Cortex of kidney (tissue), 1 donor: ENCODE data around the gene SSU72.
"Not testable (repeated sequence)": the region's sequence is repeated elsewhere in the genome, so short reads cannot be mapped to it uniquely, and the experiment has no call there.

Source experiments
- DNase-seq: peaks from one replicate; lab custom pipeline; 2025; lab: John Stamatoyannopoulos, UW

Gene SSU72

DNA sequence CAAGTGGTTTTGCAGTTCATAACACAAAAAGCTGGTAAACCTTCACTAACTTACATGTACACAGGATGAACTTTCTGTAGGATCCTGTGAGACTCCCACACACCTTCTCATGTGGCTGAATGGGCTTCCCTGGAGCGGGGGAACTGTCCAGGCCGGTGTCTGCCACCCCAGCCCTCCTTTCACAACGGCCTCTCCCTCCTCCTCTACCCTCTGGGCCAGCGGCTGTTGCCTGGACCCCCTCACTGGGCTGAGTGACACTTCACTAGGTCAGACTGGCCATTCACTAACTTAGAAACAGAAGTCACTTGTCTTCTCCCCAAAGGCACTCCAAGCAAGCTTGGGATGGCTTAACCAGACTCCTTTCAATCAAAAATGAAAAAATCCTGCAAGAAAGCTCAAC, 16.1 kb downstream of the SSU72 start:
- no peak for DNase-seq

DNA sequence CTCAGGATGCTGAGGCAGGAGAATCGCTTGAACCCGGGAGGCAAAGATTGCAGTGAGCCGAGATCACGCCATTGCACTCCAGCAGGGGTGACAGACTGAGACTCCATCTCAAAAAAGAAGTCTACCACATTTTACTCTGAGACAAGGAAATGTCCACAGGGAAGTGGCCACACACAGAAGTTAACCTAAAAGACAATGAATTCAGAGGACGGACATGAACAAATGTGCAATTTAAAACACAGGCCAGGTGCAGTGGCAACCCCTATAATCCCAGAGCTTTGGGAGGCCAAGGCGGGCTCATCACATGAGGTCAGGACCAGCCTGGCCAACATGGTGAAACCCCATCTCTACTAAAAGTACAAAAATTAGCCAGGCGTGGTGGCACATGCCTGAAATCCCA, 17.0 kb downstream of the SSU72 start:
- DNase-seq = not testable (repeated sequence)

DNA sequence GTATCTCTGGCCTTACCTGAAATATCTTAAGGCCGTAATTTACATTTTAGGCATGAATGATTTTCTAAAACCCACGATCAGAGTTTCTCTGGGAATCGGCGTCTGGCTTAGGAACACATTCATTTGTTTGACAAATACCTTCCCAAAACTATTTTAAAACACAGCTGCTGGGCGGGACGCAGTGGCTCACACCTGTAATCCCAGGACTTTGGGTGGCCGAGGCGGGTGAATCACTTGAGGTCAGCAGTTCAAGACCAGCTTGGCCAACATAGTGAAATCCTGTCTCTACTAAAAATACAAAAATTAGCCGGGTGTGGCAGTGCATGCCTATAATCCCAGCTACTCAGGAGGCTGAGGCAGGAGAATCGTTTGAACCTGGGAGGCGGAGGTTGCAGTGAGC, 17.7 kb downstream of the SSU72 start:
- not testable (repeated sequence) for DNase-seq

GRCh38 chr1:1556505-1556904, 18.2 kb downstream of the SSU72 start:
- no peak for DNase-seq

DNA sequence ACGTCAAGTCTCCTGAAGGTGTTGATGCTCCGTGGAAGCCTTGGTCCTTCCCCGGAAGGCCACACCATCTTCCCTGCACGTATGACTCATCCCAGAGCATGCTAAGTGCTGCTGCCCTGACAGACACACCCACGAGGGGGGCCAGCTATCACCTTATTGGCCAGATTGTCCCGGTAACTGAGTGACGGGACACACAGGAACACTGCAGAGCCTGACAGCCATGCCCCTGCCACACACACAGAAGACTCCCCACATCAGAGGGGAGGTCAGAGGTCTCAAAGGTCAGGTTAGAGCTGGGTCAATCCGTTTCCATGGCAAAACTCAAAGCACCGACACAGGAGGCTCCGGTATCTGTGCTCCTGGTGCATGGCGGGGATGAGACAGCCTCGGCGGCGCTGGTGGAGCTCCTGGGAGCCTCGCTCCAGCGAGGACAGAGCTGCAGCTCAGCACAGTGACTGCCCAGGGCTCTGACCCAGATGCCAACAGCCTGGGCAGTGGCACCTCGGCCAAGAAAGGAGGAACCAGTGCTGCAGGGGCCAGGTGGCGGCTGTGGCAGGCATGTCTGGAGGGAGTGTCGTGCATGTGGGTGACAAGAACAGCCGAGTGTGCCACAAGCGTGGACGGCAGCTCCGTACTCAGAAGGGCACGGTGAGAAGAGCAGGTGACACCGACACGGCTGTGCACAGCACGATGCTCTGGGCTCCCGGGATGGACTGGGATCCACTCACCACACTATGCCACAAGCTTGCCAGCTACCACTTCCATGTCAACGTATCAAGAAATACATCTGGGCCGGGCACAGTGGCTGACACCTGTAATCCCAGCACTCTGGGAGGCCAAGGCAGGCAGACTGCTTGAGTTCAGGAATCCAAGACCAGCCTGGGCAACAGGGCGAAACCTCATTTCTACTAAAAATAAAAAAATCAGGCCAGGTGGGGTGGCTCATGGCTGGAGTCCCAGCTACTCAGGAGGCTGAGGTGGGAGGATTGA, 19.4 kb downstream of the SSU72 start:
- no peak for DNase-seq

DNA sequence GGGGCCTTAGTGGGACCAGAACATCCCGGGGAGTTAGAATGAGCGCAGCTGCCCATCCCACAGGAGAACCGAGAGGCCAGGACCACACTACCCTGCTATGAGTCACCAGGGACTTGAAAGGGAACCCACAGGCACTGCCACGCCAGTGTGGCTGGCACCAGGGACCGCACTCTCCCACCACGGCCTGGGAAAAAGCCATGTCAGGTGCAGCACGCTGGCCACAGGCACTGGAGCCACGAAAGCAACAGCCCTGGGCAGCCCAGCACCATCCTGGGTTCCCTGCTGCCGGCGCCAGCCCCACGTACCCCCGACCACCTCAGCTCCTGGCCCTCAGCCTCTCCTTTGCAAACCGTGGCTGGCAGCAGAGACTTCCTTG, 20.1 kb downstream of the SSU72 start:
- no peak for DNase-seq

GRCh38 chr1:1553821-1554494, 20.7 kb downstream of the SSU72 start:
- no peak for DNase-seq

GRCh38 chr1:1552263-1552639, 22.4 kb downstream of the SSU72 start:
- DNase-seq = no peak

DNA sequence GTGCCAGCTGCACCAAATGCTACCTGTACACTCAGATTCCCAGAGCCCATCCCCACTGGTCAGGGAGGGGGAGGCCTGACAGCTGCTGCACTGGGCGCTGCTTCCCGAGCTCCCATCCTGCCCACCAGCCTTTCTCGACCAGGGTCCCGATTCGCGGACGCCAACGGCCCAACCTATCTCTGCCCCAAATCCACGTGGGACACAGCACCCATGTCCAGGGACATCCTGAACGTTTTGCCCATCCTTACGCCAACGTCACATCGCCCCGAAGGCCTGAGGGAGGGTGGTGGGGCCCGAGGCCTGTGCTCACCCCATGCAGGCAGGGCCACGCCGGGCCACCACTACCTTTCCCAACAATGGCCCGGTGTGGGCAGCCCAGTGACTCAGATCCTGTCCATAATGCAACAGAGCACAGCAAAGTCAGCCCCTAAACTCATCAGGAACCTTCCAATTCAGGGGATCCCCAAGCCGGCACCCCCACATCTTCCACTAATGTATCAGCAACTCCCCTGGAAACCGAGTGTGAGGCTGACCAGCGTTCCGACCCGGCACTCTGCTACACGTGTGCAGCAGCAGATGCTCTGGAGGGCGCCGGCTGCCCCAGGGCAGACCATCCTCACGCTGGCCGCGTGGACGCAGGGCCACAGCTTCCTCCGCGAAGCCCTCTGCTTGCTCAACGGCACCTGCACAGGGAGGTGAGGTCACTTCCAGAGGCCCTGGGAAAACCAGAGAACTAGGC, 23.0 kb downstream of the SSU72 start:
- no peak for DNase-seq

DNA sequence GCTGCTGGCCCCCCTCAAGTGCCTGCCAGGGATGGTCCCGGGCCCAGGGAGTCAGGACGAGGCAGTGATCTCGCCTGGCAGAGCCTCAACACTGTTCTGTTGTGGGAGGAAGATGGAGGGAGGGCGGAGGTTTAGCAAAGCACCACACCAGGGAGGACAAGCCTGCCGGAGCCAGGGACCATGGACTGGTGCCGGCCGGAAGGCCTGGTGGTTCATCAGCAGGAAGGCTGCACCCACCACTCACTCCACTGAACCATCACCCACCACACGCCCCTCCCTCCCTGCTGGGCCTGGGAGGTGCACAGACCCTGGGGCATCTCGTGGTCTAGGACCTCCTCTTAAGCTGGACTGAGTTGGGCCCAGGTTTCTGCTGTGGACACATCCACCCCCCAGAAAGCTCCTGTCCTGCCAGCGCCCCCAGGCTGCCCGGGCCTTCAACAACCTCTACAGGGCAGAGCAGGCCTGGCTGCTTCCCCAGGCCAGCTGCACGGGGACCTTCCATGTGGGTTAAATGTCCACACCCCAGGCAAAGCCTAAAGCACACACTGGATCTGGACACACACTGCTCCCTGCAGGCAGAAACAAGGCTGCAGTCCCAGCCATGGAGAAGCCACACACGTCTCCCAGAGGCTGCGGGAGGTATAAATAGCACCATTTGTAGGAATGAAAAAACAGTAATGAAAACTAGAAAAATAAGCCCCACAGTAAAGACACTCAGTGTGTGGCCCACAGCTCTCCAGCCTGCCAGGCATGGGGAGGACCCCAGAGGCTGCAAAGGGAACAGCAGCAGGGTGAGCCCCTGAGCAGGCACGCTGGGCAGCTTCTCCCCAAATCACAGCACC, 23.9 kb downstream of the SSU72 start:
- no peak for DNase-seq

GRCh38 chr1:1550087-1550486, 24.6 kb downstream of the SSU72 start:
- no peak for DNase-seq

DNA sequence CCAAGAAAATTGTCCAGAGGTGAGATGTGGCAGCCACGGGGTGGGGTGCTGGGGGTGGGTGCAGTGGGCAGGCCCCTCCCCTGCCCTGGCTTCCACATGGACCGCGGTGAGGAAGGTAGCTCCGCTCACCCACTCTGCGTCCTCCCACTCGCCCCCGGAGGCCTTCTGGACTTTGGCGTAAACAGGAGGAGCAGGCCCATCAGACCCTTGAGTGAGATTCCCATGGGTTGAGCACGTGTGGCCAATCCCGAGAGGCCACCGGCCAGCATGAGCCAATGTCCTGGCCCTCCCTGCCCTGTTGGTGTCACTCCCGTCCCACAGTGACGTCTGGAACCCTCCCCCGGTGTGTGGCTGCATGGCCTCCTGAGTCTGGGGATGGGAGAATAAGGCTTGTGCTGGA, 26.1 kb downstream of the SSU72 start:
- no peak for DNase-seq

DNA sequence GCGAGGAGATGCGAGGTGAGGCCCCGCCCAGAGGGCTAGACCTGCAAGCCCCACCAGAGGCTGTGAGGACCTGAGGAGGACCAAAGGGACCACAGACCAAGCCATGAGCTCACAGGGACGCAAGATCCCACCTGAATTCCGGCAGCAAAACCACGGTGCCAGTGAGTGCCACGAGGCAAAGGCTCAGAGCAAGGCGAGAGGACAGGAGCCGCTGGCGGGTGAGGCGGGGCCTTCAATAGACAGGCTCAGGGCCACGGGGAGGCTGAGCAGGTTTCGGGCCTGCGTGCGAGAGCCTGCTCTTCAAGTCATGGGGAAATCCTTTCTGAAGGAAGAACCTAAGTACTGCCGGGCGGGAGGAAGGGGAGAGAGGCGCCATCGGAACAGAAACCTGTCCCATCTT, 27.2 kb downstream of the SSU72 start:
- no peak for DNase-seq

DNA sequence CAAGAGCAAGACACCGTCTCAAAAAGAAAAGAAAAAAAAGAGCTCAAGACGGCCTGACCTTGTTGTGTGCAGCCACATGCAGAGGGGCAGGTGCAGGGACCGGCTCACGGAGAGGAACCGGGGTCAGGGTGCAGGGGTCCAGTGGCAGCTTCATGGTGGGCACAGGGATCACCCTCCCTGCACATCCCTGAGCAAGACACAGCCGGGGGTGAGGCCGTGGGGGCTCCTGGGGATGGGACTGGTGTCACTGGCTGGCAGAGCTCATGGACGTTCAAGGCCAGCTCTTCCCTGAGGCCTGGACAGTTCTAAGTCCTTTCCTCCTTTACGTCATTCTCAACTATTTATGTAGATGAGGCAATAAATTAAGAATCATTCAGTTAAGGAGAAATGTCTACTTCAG, 27.7 kb downstream of the SSU72 start:
- DNase-seq = no peak

DNA sequence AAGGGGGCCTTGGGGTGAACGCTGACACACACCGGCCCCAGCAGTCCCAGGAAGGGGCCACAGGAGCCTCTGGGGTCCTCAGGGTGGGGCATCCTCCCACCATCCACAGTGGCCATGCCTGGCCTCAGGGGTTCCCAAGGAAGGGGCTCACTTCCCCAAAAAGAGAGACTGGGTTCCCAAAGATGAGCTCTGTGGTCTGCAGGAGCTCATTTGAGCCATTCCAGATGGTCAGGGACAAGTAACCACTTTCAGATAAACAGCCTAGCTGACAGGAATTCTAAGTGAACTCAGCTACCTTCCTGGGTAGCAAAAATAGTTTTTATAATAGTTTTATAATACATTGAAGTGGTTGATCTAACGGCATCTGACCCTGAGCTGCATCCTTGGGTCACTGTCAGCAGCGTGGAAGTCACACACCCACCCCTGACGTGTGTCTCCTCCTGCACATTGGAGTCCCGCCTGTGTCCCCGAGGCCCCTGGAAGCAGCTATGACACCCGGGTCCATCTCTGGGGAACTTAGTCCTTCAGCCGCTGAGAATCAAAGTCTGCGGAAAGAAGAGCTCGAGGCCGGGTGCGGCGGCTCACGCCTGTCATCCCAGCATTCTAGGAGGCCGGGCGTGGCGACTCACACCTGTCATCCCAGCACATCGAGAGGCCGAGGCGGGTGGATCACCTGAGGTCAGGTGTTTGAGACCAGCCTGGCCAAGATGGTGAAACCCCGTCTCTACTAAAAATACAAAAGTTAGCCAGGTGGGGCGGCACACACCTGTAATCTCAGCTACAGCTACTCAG, 28.5 kb downstream of the SSU72 start:
- no peak for DNase-seq

DNA sequence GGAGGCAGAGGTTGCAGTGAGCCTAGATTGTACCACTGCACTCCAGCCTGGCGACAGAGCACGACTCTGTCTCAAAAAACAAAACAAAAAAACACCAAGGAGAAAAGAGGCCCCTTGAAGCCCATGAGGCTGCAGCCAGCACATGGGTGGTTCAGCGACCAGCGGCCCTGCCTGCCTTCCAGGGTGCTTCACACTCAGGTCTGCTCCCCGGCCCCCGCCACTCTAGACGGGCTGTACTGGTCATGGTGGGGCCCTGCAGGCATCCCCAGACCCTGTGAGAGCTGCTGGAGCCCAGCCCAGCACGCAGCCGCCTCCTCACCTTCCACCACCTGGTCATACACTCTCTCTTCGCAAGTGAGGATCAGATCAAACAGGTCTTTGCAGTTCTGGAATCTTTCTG, 30.1 kb downstream of the SSU72 start:
- DNase-seq = no peak

DNA sequence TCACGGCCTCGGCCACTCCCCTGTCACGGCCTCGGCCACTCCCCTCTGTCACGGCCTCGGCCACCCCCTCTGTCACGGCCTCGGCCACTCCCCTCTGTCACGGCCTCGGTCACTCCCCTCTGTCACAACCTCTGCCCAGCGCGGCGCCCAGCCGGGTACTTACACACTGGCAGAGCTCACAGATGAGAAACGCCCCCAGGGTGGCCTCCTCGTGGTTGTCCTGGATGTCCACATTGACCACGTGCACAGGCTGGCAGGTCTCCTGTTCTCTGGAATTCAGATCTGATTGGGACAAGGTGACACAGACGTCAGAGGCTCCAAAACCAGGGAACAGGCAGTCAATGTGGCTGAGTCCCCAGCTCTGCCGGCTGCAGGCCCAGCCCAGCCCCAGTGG, 31.0 kb downstream of the SSU72 start:
- no peak for DNase-seq

DNA sequence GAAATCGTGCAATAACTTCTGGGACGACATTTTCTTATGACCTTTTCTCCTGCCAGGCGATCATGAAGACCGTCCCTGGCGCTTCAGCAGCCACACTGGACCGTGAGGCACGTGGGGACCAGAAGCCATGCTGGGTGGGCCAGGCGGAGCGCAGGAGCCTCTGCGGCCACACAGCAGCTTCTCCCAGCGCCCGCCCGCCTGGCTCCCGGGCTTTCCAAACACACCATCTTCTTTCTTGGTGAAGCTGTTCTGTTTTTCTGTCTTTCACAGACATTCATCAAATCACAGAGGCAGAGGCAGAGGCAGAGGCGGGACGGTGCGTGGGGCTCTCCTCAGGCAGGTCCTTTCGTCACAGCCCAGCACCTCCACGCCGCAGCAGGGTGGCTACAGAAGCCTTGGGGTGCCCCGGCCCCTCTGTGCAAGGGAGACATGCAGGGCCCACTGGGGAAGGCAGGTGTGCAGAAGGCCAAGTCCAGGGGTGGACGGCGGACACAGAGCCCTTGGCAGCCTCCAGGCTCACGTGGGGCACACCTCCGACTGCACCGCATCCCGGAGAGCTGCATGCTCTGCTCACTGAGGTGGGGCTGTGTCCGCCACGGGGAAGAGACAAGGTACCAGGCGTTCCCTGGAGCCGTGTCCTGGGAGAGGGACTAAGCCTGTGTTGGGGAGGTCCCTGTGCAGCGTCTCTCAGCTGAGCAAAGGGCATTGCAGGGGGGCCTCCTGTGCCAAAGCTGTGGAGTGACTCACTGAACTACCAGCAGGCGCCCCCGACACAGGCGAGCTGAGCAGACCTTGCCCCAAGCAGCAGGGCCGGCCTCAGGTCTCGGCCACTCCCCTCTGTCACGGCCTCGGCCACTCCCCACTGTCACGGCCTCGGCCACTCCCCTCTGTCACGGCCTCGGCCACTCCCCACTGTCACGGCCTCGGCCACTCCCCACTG, 31.6 kb downstream of the SSU72 start:
- DNase-seq = no peak

GRCh38 chr1:1541956-1542765, 32.5 kb downstream of the SSU72 start:
- no peak for DNase-seq
